ENCODE data around the gene CREB5.

Gene CREB5

GRCh38 chr7:28517206-28517605 is 104.9 kb downstream of the CREB5 start:
- no peak for DNase-seq

DNA sequence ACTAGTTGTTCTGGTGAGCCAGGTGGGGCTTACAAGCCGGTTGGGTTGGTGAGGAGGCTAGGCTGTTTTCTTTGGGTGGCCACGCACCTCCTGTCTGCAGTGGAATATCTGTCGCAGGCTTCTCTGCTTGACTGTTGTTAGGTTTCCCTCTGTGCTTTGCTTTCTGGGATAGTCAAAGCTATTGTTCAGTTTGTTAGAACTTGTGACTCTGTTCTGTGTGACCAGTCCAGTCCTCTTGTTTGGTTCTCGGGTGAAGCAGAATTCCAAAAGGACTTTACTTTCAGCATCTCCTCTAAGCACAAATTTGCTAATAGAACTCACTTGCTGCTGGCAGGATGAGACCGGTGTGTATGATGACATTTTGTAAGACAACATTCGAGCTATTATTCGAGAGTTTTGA is 105.3 kb downstream of the CREB5 start:
- DNase-seq: no peak

GRCh38 chr7:28520074-28521015 is 108.0 kb downstream of the CREB5 start:
- DNase-seq: no peak

GRCh38 chr7:28524978-28525377 is 112.7 kb downstream of the CREB5 start:
- no peak for DNase-seq

- no peak for DNase-seq
These were observed 116.6 kb downstream of the CREB5 start for GRCh38 chr7:28528899-28529298.

DNA sequence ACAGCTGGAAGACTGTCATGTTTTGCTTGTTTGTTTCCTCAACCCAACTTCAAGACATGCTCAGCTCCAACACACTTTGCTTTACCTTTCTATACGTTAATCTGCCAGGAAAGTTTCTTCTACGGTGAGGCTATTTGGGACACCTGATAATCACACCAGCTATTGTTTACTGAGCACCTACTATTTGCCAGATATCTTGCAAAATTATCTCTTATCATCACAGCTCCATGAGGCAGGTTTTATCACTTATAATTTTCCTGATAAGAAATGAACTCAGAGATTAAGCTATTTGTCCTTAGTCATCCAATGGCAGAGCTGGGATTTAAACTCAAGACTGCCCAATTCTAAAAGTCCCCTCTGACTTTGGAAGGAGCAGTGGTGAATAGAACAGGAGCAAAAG is 117.4 kb downstream of the CREB5 start:
- DNase-seq: no peak

- DNase-seq: no peak
These were observed 118.0 kb downstream of the CREB5 start for GRCh38 chr7:28530175-28530802.

DNA sequence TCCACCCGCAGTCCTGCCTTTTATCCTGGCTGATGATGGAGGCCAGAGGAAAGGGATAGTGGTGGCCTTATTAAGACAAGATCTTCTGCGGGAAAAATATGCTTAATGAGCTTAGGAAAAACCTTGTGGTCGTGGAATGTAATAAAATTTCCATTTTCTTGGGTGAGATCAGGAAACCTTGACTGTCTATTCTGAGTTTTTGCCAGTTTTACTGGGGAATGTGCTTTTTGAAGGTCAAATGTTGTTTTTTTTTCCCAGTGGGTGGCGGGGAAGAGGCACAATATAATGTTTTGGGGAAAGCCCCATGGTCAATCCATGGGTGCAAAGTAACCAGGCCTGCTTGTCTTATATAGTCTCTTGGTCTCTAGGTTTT is 118.5 kb downstream of the CREB5 start:
- DNase-seq: no peak

DNA sequence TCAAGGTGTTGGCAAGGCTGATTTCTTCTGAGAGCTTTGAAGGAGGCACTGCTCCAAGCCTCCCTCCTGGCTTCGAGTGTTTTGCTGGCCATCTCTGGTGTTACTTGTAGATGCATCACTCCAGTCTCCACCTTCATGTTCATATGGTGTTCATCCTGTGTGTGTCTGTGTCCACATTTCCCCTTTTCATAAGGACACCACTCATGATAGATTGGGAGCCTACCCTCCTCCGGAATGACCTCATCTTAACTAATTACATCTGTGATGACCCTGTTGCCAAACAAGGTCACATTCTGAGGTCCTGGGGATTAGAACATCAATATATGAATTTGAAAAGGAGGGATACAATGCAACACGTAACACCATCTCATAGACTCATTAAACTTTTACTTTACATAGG is 119.0 kb downstream of the CREB5 start:
- no peak for DNase-seq

DNA sequence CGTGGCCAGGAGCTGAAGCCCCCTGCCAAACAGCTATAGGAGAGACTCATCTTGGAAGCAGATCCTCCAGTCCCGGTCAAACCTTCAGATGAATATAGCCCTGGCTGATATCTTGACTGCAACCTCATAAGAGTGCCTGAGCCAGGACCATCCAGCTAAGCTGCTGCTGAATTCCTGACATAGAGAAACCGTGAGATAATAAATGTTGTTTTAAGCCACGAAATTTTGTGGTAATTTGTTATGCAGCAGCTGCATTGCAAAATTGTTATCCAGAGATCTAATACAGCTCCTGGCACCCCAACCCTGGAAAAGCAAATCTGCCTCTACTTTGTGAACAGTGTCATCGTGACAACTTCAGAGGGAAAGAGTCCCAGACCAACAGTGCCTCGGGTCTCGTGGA is 119.9 kb downstream of the CREB5 start:
- DNase-seq: no peak

DNA sequence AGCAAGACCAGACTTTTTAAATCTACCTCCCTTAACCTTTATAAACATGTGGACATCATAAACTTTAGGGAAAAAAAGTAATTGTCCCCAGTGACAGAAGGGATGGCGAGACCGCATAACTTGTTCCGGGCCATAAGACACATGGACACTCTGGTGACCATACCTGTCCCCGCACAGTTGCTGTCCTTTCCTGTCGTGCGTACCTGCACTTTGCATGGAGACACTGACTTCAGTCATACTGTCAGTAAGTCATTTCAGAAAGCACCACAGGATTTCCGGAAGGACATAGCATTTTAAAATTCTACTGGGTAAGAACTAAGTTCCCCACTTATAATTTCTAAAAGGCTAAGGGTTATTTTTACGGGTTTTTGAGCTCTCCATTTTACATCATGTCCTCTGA is 120.9 kb downstream of the CREB5 start:
- no peak for DNase-seq

DNA sequence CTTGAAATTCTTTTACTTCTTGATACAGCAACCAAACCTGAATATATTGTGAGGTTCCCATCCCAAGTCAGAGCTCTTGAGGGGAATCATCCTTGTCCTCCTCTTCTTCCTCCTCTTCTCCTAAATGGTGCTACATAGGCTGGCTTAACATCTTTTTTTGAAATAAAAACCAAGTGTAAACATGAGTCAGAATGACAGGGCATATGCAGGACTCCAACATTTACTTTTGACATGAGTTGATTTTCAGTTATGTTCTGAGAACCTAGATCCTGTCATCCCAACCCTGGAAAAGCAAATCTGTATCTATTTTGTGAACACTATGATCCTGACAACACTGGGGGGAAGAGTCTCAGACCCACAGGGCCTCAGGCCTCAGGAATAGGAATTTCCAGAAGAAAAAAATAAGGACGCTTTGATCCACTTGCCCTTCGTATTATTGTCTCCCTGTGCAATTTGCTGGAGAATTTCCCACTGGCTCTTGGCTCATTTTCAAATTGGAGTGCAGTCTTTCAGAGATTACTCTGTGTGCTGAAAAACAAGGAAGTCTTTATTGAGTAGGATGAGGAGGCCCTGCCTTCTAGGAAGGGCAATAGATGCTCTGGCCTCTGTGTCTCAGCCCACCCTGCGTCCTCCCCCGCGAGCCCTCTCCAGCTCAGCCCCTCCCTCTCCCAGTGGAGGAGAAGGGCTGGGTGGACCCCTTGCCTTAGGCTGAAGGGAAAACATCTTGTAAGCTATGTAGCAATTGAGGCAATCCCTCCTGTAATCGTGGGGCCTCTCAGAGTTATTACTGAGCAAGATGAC is 121.6 kb downstream of the CREB5 start:
- DNase-seq: no peak

DNA sequence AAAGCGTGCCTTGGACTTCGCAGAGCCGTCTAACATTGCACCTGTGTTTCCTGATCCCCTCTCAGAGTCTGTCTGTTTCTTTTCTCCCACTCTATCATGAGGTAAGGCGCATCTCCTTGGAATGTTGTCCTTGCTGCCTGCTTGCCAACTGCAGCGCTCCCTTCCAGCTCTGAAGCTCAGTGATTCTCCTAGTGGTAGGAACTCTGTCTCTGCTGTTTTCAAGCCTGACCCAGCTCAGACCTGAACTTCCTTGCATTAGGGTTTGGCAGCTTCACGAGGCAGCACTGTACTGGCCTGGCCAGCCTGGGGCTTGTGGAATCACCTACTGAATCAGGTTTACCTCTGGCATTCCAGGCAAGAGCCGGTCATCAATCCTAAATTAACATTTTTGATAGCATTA is 123.9 kb downstream of the CREB5 start:
- no peak for DNase-seq

- DNase-seq: no peak
These were observed 127.1 kb downstream of the CREB5 start for GRCh38 chr7:28539289-28539981.

GRCh38 chr7:28542410-28542809 is 130.1 kb downstream of the CREB5 start:
- no peak for DNase-seq

GRCh38 chr7:28544453-28545117 is 132.3 kb downstream of the CREB5 start:
- DNase-seq: no peak

- DNase-seq: no peak
These were observed 133.7 kb downstream of the CREB5 start for GRCh38 chr7:28546067-28546466.

DNA sequence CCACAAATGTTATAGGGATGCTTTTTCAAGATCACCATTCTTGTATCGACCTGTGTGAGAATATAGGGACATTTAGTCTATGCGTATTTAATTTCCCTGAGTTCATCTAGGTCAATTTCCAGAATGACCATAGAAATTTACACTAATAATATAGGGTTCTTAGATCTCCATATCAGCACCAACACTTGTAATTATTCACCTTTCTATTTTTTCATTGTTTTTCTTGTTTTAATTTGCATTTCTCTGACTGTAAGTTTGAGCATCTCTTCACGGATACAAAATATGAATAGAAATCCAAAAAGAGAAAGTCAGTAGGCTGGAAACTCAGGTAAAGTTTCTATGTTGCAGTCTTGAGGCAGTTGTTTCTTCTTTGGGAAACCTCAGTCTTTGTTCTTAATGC is 134.8 kb downstream of the CREB5 start:
- no peak for DNase-seq

GRCh38 chr7:28548416-28548815 is 136.1 kb downstream of the CREB5 start:
- DNase-seq: no peak

- DNase-seq: no peak
These were observed 137.7 kb downstream of the CREB5 start for GRCh38 chr7:28549998-28550397.

DNA sequence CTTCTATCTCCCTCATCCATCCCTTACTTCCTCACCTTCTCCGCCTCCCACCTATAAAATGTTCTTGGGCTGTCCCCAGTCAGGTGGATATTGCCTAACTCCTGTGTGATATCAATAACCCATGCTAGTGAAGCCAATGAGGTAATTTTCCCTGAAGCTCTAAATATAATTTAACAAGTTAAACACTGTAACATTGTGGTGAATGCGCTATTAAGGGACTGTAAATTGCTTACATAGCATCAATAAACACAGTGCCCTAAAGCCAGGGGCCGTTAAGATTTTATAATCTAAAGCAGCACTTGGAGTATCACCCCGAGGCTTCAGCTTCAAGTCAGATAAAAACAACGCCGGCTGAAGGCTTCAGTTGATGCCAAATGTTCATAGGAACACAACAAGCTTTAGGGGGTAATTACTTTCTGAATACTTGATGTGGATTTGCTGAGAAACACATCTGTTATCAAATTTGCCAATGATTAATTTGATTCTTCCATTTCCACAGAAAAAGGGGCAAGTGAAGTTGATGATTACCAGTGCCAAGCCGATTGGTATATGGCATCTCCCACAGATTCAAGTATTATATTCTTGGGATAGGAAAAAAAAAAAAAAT is 138.4 kb downstream of the CREB5 start:
- no peak for DNase-seq

DNA sequence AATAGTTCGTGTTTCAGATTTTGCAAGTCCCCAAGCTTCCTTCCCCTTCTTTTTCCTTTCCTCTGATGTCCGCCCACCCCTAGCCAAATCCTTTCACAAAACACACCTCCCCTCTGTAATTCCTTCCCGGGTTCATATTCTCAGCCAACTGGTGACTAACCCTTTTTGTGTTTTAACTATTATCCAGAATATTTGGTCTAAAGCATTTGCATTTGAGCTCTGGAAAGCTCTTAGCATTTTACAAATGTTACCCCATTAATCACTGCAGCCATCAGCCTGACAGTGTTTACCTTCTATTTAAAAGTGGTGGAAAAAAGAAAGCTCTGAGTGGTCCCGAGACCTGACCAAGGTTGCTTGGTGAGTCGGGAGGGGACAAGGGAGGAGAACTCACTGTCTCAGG is 139.0 kb downstream of the CREB5 start:
- DNase-seq: no peak

All from CD4-positive, alpha-beta T cell treated with Interleukin-17A for 4 hours (primary cell).